NCI-H226 (cell line): Measurements from ENCODE around the gene XXYLT1.
A peak's percentile ranks its signal among the peaks of the same experiment; 100 is the strongest.

ENCODE experiments used
- DNase-seq: peaks from one replicate; pipeline ENCODE4 v3.0.0-alpha.2; 2015

XXYLT1 gene

DNA sequence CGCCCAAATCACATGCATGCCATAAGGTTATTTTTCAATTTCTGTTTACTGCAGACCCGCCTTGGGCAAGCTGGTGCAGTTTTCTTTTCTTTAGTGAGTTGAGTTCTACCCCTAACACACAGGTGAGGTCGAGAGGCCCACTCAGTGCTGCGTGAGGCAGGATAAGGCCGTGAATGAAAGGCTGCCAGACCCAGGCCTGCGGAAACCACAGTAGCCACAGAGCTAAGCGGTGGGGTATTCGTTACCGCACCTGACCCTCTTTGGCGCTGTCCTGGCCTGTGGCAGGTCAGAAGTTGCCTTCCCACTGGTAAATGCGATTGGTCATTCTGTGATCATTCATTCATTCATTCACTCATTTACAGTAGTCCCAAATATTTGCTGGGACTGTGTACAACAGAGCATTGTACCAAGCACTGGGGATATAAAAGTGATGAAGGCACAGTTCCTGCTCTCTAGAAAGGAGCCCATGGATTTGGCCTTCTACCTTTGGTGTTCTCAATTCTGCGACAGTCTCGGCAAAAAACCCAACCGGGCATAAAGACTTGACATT is 144.8 kb downstream of the XXYLT1 start:
- DNase-seq: no peak

DNA sequence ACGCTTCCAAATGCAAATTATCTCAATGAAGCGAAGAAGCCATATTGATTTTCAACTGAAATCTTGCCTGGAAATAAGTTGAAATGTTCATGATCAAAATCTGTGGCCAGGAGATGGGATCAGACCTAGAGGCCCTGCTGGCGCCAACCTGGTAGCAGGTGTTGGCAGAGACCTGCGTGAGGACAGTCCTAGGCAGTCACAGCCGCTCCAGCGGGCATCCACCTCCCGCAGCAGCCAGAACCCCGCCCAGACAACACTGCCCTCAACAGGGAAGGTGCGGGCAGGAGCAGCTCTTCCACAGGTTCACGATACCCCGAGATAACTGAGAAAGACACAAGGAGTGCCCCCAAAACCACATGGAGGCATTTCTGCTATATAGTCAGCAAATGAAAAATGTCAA is 145.3 kb downstream of the XXYLT1 start:
- DNase-seq: no peak

DNA sequence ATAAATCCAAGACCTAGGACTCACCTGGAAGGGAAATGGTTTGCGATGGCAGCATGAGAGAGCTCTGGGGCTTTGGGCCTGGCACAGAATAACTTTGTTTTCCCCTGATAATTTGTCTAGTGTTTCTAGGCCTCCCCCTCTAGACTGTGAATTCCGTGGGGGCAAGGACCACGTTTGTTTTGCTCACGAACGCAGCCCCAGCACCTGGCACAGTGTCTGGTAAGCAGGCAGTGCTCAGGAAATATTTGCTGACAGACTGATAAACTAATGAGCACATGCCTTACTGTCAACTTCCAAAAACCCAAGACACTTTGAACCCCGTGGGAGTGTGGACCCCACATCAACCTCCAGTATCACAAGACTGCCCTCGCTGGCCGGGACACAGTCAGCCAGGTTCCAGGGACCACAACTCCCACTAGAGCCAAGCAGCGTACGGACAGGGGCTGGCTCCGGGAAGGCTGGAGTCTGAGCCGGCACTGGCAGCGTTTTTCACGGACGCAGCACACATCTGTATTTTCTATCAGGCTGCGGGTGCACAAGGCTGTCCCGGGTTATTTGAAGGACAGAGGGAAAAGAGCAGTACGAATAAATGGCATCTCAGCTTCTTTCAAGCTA is 146.5 kb downstream of the XXYLT1 start:
- DNase-seq: no peak

DNA sequence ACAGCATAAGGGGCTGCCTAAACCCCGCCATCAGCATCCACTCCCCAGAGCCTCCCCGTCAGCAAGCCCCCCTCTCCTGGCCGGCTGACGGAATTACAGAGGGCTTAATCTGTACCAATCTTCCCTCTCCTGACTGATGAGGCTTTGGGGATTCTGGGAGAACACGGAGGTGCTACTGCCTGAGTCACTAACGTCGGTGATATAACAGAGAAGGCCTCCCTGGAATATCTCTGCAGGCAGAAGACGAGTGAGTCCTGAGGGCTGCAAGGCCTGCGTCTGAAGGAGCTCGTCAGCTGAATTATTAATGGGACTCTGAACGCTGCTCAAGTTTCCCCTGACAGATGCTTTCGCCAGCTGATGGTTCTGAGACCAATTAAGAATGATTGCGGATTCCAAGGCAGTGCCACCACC is 147.7 kb downstream of the XXYLT1 start:
- no peak for DNase-seq

DNA sequence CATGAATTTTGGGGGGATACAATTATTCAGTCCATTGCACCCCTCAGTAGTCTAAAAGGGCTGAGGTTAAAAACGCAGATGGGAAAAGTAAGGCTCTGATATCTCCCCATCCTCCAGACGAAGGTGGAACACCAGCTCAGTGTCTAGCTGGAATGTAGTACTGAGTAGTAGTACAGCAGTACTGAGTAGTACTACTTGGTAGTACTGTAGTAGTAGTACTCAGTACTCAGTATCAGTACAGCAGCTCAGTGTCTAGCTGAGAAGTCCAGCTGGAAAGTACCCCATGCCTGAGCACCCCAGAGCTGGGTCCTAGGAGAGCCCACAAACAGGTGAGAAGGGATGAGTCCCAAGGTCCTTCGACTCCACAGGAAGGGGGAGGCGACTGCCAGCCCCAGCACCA is 148.7 kb downstream of the XXYLT1 start:
- no peak for DNase-seq

DNA sequence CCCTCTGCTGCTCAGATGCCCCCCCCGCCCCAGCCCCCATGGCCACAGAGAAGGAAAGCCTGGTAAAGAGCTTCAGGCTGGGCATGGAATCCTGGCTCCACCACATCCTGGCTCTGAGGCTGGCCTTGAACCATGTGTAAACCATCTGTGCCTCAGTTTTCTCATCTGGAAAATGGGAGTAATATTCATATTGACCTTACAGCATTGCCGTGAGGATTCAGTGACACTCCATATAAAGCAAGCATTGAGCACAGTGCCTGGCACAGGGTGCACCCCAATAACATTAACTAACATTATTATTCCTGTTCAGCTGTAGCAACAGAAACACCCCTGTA is 150.7 kb downstream of the XXYLT1 start:
- DNase-seq: no peak

DNA sequence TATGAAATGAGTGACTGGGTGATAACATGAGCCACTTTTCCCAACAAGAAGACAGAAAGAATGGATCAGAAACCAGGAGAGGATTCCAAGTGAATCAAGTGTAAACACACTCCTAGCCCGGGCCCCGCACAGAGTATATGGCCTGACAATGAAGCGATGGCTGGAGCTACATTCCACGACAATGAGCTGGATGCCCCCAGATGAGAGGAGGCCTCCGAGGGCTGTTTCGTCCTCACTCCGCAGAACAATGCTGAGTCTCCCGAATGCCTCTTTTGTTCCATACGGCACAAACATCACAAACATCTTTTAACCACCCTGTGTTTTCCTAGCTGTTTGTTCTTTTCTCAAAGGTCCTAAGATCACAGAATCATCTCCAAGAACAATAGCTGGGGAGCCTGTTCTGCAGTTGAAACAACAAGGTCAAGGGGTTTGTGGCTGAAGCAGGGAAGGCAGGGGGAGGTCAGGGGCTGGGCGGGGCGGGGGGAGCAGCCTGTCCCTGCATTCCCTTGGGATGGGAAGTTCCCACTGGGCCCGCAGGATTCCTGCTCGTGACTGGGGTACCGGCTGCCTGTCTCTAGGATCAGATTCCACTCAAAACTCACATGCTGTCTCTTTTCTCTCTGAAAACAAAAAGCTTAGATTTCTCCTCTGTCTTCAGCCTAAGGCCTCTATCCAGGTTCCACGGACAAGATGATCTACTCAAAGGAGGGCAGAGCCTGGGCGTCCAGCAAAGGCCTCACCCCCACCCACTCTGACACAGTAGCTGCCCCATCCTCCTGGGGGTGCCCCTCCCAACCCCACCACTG is 151.3 kb downstream of the XXYLT1 start:
- DNase-seq: no peak

DNA sequence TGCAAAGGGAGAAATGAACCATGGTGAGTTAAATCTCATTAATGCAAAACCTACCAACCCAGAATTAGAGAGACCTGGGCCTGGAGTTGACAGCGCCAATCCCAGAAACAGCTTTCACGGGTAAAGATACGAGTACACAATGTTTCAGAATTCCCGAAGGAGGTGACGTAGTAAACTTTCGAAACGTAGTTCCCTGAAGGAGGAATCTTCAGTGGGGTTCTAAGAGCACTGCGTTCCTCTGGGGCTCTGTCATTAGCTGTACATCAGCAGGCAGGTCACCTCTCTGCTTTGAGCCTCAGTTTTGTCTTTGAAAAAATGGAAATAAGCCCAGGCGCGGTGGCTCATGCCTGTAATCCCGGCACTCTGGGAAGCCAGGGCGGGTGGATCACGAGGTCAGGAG is 152.3 kb downstream of the XXYLT1 start:
- DNase-seq: no peak

DNA sequence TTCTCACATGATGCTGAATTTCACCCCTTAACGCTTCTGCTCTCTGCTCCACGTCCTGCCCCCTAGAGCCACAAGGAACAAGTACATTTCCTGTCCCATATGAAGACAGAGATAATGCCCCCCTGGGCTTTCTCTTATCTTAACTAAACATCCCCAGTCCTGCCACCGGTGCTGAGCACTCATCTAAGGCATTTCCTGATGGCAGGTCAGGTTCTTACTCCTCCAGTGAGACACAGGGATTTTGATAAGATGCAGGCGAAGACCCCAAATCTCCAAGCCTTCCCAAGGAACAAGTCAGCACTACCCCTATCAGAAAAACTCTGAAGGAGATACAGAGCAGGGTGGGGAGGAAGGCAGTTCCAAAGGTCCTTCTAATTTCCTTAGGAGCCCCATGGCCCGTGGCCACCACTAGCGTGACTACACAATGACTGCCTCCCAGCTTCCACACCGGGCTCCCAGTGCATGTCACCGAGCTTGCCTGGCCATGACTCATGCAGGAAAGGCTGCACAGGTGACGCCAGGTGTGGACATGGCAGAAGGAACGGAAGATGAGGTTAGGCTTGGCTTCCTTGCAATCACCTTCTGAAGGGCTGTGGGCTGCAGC is 152.9 kb downstream of the XXYLT1 start:
- peak; percentile 53 for DNase-seq

DNA sequence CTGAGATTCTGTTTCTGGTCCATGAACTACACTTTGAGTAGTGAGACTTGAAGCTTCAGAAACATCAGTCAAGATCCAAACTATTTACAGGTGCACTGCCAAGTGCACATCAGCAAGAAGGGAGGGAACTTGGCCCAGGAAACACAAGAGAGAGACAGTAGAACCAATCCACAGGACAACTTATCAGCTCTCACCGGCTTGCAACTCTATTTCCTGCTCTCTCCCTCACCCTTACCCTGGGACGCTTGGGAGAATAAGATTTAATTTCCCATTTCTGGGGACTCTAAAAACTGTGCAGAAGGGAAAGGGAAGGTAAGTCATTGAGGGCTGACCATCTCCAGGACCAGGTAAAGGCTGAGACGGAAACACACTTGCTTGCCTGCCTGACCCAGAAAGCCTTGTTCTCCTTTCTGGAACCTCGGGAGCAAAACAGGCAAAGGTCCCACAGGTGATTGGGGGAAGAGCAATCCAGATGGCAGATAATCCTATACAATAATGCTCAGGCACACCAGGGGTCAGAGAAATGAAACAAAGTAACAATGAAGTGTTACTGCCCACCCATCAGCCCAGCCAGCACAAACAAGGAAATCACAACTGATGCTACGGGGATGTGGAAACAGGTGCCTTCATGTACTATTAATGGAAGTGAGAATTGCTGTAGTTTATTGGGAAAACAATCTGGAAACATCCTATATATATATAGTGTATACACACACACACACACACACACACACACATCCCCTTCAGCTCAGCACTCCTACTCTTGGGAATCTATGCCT is 154.4 kb downstream of the XXYLT1 start:
- no peak for DNase-seq

DNA sequence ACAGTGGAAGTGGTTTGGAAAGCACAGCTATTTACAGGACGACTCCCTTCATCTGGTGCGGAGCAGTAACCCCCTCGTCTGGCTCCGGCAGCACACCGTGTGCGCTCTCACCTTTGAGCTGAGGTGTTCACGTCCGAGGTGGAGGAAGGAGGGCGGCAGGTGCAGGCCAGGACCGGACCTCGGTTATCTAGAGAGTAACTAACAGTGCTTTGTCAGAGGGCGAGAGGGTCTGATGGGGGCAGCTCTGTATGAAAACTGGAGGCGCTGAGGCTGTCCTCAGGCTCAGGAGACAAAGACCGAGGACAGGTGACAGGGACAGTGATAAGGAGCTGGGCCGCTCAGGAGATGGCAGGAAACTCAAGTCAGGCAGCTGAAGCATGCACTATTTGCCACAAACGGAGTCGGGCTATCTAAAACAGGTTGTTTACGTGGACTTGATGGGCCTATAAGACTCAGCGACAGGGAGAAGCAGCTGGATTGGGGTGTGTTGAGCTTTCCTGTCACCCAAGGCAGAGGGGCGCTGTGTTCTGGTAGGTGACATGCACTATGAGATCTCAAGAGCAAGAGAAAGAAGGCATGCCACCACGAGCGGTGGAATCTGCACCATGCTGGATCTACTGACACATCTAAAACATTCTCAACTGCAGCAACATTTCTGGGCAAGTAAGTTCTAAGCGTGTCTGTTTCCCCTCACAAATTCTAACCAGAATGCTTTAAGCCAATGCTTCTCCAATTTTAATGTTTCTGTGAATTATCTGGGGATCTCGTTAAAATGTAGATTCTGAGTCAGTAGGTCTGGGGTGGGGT is 155.2 kb downstream of the XXYLT1 start:
- DNase-seq: no peak

DNA sequence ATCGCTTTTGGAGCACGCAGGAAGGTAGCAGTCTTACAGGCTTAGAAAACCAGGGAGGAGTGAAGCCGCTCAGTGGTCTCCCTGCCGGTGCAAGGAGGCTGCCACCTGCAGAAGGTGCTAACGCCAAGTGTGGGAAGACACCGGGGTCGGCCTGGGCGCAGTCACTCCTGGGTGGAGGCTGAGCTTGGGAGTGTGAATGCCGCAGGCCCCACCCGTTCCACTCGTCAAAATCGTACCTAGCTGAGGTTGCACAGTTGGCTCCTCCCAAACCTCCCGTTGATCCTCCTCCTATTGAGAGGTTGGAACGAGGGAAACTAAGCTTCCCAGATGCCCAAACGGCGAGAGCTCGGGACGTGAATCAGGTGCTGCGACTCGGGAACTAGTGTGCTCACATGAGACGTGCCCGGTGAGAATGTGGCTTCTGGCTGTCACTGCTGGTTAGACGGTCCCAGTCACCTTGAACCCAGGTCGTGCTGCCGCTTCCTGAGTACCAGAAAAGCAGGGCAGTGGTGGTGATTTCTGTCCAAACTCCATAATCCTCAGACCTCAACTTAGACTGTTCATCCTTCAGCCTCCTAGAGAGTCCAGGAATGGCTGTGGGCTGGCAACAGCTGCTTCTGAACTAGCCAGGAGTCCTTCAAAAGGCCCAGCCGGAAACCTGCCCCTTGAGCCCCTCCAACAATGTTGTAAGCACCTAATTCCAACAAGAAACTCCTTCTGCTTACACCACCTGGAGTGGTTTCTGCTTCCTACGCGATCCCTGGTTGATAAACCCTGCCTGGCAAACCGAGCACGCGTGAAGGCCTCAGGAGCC is 156.0 kb downstream of the XXYLT1 start:
- DNase-seq: no peak

DNA sequence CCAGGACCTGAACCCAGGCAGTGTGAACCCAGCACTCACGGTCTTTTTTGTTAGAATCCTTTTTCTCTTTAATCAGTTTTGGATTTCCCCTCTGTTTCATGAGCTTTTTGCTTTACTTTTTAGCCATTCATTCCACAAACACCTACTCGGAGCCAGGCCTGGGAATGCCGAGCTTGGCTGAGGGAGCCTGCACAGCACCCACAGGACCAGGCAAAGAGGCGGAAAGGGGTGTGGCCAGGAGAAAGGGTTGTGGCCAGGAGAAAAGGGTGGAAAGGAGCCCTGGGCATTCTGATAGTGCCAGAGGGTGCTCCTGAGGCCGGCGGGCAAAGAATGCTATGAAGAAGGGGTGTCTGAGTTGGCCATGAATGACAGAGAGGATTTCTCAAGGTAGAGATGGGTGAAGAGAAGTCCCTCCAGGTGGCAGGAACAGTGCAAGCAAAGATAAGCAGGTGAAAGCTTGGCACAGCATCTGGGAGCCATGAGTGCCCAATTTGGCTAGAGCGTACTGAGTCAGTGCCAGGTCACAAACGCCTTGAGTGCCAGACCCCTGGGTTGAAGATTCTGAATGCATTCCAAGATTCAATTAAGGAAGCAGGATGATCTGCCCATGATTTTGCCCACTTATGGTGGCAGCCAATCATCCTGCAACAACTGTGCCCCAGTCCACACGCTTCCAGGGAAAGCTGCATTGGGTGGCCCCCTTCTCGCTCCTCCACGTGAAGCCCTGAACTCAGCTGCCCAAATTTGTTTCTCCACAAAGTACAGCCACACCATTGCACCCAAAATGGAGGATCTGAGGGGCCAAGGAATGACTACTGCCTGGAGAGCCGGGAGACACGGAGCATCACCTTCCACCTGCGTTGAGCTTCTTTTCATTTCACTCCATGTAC is 157.2 kb downstream of the XXYLT1 start:
- no peak for DNase-seq

DNA sequence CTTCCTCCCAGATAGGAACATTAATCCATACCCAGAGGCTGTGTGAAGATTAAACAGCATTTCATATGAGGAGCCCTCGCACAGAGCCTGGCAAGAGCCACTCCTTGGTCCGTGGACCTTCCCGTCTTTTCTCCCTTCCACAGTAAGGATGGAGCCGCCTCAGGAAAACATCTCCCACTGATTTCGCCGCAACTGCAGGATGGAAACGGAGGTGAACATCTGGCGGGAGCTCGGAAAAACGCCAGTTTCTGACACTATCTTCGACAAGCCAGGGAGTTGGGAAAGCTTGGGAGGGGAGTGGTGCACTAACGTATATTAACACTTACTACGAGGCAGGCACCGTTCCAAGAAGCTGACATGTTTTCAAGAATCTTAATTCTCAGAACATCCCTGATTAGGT is 157.9 kb downstream of the XXYLT1 start:
- no peak for DNase-seq

DNA sequence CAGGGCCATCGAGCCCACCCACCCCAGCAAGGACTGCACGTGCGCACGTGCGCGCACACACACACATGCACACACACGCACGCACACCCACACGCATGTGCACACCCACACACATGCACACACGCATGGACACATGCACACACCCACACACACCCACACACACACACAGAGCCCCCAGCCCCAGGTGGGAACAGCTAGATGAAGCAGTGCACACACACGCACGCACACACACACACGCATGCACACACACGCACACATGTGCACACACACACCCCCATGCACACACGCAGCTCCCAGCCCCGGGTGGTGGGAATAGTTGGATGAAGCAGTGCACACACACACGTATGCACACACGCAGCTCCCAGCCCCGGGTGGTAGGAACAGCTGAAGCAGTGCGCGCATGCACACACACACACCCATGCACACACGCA is 158.6 kb downstream of the XXYLT1 start:
- DNase-seq: no peak

DNA sequence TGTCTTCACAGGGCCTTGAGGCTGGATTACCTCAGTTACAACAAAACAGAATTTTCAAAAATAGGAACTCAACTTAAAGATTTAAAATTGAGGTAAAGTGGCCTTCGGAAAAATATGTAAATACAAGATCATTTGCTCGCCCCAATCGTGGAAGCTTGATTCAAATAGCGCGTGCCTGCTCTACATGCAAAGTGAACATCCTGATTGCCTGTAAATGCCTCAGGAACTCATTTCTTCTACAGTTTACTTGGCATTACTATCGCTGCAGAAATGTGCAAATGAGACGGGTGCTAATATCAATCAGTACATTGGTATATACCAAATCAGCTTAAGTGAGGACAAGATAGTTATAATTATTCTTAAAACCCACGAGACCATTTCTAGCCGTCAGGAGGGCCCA is 159.2 kb downstream of the XXYLT1 start:
- DNase-seq: no peak

DNA sequence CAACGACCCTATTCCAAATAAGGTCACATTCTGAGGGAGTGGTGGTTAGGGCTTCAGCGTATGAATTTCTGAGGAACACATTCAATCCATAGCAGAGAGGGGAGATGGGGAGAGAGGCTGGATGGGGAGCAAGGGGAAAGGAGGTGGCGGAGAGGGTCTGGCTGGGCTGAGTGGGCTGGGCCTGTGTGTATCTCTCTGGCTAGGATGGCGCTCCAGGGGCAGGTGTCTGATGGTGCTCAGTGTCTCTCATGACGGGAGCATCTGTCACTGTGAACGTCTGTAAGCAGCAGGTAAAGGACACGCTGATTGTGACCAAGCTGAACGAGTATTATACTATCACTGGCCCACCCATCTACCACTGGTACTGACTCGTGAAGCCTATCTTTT is 159.6 kb downstream of the XXYLT1 start:
- no peak for DNase-seq

DNA sequence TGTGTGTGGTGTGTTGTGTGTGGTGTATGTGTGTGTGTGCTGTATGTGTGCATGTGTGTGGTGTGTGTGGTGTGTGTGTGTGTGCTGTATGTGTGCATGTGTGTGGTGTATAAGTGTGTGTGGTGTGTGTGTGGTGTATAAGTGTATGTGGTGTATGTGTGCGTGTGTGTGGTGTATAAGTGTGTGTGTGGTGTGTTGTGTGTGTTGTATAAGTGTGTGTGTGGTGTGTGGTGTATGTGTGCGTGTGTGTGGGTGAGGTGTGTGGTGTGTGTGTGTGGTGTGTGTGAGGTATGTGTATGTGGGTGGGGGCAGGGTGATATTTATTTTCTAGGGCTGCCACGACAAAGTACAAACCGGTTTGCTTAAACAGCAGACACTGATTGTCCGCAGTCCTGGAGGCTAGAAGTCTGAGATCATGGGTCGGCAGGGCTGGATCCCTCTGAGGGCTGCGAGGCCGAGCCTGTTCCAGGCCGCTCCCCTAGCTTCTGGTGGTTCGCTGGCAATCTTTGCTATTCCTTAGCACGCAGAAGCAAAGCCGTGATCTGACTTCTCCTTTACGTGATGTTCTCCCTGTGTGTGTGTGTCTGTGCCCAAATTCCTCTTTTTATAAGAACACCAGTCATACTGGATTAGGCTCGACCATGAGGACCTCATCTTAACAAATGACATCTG is 160.2 kb downstream of the XXYLT1 start:
- no peak for DNase-seq

DNA sequence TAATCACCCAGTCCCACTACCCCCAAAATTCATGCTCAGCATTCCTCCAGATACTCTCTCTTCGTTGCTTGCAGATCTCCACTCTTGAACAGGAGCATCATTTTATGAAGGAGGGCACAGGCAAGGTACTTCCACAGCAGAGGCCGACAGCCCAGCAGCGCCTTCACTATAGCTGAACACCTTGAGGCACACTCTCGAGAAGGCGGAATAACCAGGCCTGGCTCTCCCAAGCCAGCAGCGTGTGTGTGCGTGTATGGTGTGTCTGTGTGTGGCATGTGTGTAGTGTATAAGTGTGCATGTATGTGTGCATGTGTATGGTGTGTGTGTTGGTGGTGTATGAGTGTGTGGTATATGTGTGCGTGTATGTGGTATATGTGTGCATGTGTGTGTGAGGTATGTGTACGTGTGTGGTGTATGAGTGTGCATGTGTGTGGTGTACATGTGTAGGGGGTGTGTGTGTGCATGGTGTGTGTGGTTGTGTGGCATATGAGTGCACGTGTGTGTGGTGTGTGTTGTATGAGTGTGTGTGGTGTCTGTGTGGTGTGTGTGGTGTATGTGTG is 161.8 kb downstream of the XXYLT1 start:
- no peak for DNase-seq

DNA sequence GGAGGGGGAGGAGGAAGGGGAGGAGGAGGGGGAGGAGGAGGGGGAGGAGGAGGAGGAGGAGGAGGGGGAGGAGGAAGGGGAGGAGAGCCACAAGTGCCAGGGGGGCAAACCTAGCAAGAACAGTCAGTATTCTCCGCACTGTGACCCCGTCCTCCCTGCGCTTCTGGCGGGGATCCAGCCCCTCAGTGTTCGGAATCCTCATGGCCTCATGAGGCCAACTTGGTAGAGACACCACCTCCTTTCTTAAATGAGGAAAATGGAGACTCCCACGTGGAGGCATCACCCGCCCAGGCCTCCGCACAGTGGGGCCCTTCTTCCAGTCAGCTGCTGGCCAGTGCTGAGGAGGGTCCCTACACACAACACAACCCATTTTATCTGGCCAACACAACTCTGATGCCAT is 163.4 kb downstream of the XXYLT1 start:
- DNase-seq: no peak
